Fibroblast of lung (primary cell): ENCODE data around the gene THAP7.

Experiments
- EZH2 ChIP-seq: IDR thresholded peaks from 2 replicates; pipeline ENCODE4 v1.5.1; 2012; ENCODE audit warnings: low read length, control low read depth, mild to moderate bottlenecking; ENCODE audit errors: missing control alignments
- TF ChIP-seq, protein P1 (sequence below), 2 donors: IDR thresholded peaks in 1 of 2; conservative IDR thresholded peaks in 1 of 2; 1 replicate in 1 of 2; 2 replicates in 1 of 2; pipeline ENCODE4 v1.5.1; 2011 to 2012; ENCODE audit warnings: low read length in 2 of 2, control low read depth in 1 of 2, inconsistent platforms in 1 of 2, low read depth in 1 of 2, mild to moderate bottlenecking in 1 of 2

DNA sequence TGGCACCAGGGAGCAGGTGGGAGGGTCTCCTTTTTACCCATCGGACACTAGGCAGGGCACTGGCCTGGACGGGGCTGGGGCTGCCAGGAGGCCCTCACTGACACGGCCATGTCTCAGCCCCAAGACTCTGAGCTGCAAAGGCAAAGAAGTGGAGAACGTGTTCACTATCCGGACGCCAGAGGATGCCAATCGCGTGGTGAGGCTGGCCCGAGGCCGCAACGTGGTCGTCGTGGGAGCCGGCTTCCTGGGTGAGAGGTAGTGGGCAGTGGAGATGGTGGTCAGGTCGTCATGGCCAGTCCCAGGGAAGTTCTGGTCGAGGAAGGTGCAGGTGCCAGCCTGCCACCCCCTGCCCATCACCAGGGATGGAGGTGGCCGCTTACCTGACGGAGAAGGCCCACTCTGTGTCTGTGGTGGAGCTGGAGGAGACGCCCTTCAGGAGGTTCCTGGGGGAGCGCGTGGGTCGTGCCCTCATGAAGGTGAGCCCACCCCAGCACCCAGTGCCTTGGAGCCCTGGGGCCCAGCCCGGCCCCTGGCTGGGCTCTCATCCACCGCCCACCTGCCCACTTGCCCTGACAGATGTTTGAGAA, 25.5 kb downstream of the THAP7 start:
- TF ChIP-seq, protein P1, sequence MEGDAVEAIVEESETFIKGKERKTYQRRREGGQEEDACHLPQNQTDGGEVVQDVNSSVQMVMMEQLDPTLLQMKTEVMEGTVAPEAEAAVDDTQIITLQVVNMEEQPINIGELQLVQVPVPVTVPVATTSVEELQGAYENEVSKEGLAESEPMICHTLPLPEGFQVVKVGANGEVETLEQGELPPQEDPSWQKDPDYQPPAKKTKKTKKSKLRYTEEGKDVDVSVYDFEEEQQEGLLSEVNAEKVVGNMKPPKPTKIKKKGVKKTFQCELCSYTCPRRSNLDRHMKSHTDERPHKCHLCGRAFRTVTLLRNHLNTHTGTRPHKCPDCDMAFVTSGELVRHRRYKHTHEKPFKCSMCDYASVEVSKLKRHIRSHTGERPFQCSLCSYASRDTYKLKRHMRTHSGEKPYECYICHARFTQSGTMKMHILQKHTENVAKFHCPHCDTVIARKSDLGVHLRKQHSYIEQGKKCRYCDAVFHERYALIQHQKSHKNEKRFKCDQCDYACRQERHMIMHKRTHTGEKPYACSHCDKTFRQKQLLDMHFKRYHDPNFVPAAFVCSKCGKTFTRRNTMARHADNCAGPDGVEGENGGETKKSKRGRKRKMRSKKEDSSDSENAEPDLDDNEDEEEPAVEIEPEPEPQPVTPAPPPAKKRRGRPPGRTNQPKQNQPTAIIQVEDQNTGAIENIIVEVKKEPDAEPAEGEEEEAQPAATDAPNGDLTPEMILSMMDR (conservative IDR thresholded peaks at IDR 0.05 in 1 of 2, IDR thresholded peaks at IDR 0.05 in 1 of 2; ENCODE audit: low read depth in 1 of 2, low read length in 2 of 2), result no peak
- no peak for TF ChIP-seq EZH2
